HG03565 (cell line): Measurements from ENCODE around the gene DPP6.

ENCODE experiments used
- ATAC-seq: cut with Tn5 transposase; IDR thresholded peaks from one replicate; pipeline ENCODE4 v1.9.1; 2021; ENCODE audit warnings: mild to moderate bottlenecking, moderate library complexity; ENCODE audit not compliant: unreplicated experiment

DPP6 gene

GRCh38 chr7:154581251-154581890 lies 529.2 kb downstream of the DPP6 start:
- no peak for ATAC-seq

GRCh38 chr7:154583454-154583853 lies 531.3 kb downstream of the DPP6 start:
- no peak for ATAC-seq

GRCh38 chr7:154584352-154585252 lies 532.4 kb downstream of the DPP6 start:
- no peak for ATAC-seq

- no peak for ATAC-seq
Observed at GRCh38 chr7:154587792-154588191, 535.6 kb downstream of the DPP6 start.

- no peak for ATAC-seq
Observed at GRCh38 chr7:154591544-154591943, 539.3 kb downstream of the DPP6 start.

GRCh38 chr7:154592388-154592787 lies 540.2 kb downstream of the DPP6 start:
- ATAC-seq: no peak

GRCh38 chr7:154598396-154598795 lies 546.2 kb downstream of the DPP6 start:
- no peak for ATAC-seq

- no peak for ATAC-seq
Observed at GRCh38 chr7:154598864-154599263, 546.7 kb downstream of the DPP6 start.

GRCh38 chr7:154610903-154611302 lies 558.7 kb downstream of the DPP6 start:
- no peak for ATAC-seq

GRCh38 chr7:154613811-154614210 lies 561.6 kb downstream of the DPP6 start:
- no peak for ATAC-seq

- no peak for ATAC-seq
Observed at GRCh38 chr7:154620141-154620755, 568.0 kb downstream of the DPP6 start.

GRCh38 chr7:154623399-154623798 lies 571.2 kb downstream of the DPP6 start:
- no peak for ATAC-seq

GRCh38 chr7:154627646-154628290 lies 575.6 kb downstream of the DPP6 start:
- no peak for ATAC-seq

GRCh38 chr7:154628556-154628955 lies 576.4 kb downstream of the DPP6 start:
- ATAC-seq: no peak

- no peak for ATAC-seq
Observed at GRCh38 chr7:154631162-154631561, 579.0 kb downstream of the DPP6 start.

GRCh38 chr7:154633641-154634040 lies 581.4 kb downstream of the DPP6 start:
- no peak for ATAC-seq

GRCh38 chr7:154638286-154638685 lies 586.1 kb downstream of the DPP6 start:
- ATAC-seq: no peak

GRCh38 chr7:154640266-154640865 lies 588.2 kb downstream of the DPP6 start:
- no peak for ATAC-seq

GRCh38 chr7:154640917-154641316 lies 588.7 kb downstream of the DPP6 start:
- ATAC-seq: no peak

GRCh38 chr7:154644366-154644765 lies 592.2 kb downstream of the DPP6 start:
- no peak for ATAC-seq
